Smooth muscle cell (in vitro differentiated cells): ENCODE measurements around the gene GRAMD1B. TPM values are rescaled to one million over a fixed set of nuclear protein-coding genes. Genes with fewer than 3 reads are reported as not detected.

ENCODE experiments used
- DNase-seq: peaks from one replicate; lab custom pipeline; 2025; ENCODE audit not compliant: unreplicated experiment; lab: John Stamatoyannopoulos, UW
- H2AFZ ChIP-seq: fragments of 200-600 bp; sonication (generic); 2 replicates; pipeline ENCODE4 v1.6.0; 2016; ENCODE audit warnings: antibody characterized with exemption, low read depth, mild to moderate bottlenecking
- H3F3A ChIP-seq: fragments of 200-600 bp; sonication (generic); 2 replicates; pipeline ENCODE4 v1.6.0; 2017; ENCODE audit warnings: antibody characterized with exemption, low read depth
- H3K27ac ChIP-seq: fragments of 200-600 bp; sonication (generic); 2 replicates; pipeline ENCODE4 v1.5.1; 2016; ENCODE audit warnings: low read depth, mild to moderate bottlenecking
- H3K27me3 ChIP-seq: fragments of 200-600 bp; sonication (generic); 2 replicates; pipeline ENCODE4 v1.6.1; 2016; ENCODE audit warnings: low read depth, mild to moderate bottlenecking
- H3K36me3 ChIP-seq: fragments of 200-600 bp; sonication (generic); 2 replicates; pipeline ENCODE4 v1.5.1; 2016; ENCODE audit warnings: low read depth
- H3K4me1 ChIP-seq: fragments of 200-600 bp; sonication (generic); 2 replicates; pipeline ENCODE4 v1.5.1; 2016; ENCODE audit warnings: low read depth
- H3K4me2 ChIP-seq: fragments of 200-600 bp; sonication (generic); 2 replicates; pipeline ENCODE4 v1.6.0; 2016; ENCODE audit warnings: mild to moderate bottlenecking
- H3K4me3 ChIP-seq: fragments of 200-600 bp; sonication (generic); 2 replicates; pipeline ENCODE4 v1.5.1; 2016; ENCODE audit warnings: mild to moderate bottlenecking
- H3K79me2 ChIP-seq: fragments of 200-600 bp; sonication (generic); 2 replicates; pipeline ENCODE4 v1.6.0; 2016; ENCODE audit warnings: low read depth, mild to moderate bottlenecking
- H3K9ac ChIP-seq: fragments of 200-600 bp; sonication (generic); 2 replicates; pipeline ENCODE4 v1.6.0; 2016; ENCODE audit warnings: low read depth
- H3K9me3 ChIP-seq: fragments of 200-600 bp; sonication (generic); replicated peaks from 2 replicates; pipeline ENCODE4 v1.5.1; 2016; ENCODE audit warnings: low read depth
- H4K20me1 ChIP-seq: fragments of 200-600 bp; sonication (generic); 2 replicates; pipeline ENCODE4 v1.6.0; 2016; ENCODE audit warnings: low read depth
- CTCF ChIP-seq: fragments of 200-600 bp; sonication (generic); IDR thresholded peaks from 2 replicates; pipeline ENCODE4 v1.5.1; 2017; ENCODE audit warnings: borderline replicate concordance, mild to moderate bottlenecking, antibody characterized with exemption; ENCODE audit not compliant: insufficient read depth, poor library complexity, severe bottlenecking
- WGBS: methylation state at CpG from one replicate; pipeline ENCODE4 v1.1.7; 2016; ENCODE audit warnings: low lambda C conversion rate; 5-methylcytosine and 5-hydroxymethylcytosine counted together
- polyA plus RNA-seq: library from polyadenylated mRNA; unstranded; fragments of >200 nt; fragmentation: Nextera tagmentation; extraction: Ambion mirVana; gene quantifications from 2 replicates; pipeline ENCODE4 v1.2.1, GENCODE V29; 2016
- total RNA-seq: library from RNA; depleted of rRNA; stranded (reverse); fragments of >200 nt; gene quantifications from 2 replicates; pipeline ENCODE4 v1.2.3, GENCODE V29; 2014

Gene GRAMD1B
- total and polyA plus RNA-seq, 2 experiments from 2014 or later: 2.4 to 3.4 TPM

- H4K20me1 ChIP-seq: no peaks in the 10 kb centered on the region
- H3K27me3 ChIP-seq: no peaks in the 10 kb centered on the region
- DNase-seq: no peak
- H3F3A ChIP-seq: peaks cover 9% of the 10 kb centered on the region
- WGBS: 36% methylated on average over 3 of the region's 3 CpGs
- no peaks in the 10 kb centered on the region for H3K4me1 ChIP-seq
- H3K79me2 ChIP-seq: no peaks in the 10 kb centered on the region
- no peak for TF ChIP-seq CTCF
- no peak overlapping the region for H3K9ac ChIP-seq
- H3K4me3 ChIP-seq: no peak overlapping the region
- no peaks in the 10 kb centered on the region for H3K9me3 ChIP-seq
- peak overlapping the region; percentile 69 for H3K27ac ChIP-seq
- no peak overlapping the region for H2AFZ ChIP-seq
- H3K36me3 ChIP-seq: no peaks in the 10 kb centered on the region
- peak overlapping the region; percentile 64 for H3K4me2 ChIP-seq
Observed at GRCh38 chr11:123450623-123451022, 20.6 kb downstream of the GRAMD1B start.

- WGBS: 63% methylated on average over 5 of the region's 5 CpGs
- no peaks in the 10 kb centered on the region for H3K79me2 ChIP-seq
Observed at GRCh38 chr11:123451183-123451781, 21.2 kb downstream of the GRAMD1B start.

GRCh38 chr11:123452794-123453193, 22.7 kb downstream of the GRAMD1B start:
- H4K20me1 ChIP-seq: no peaks in the 10 kb centered on the region
- H3K79me2 ChIP-seq: no peaks in the 10 kb centered on the region
- H3K27ac ChIP-seq: no peak overlapping the region
- H3K27me3 ChIP-seq: no peaks in the 10 kb centered on the region
- no peak overlapping the region for H3K4me3 ChIP-seq
- WGBS: 100% methylated on average over 1 of the region's 1 CpG
- DNase-seq: no peak
- no peak overlapping the region for H3K9ac ChIP-seq
- H3K4me2 ChIP-seq: no peak overlapping the region
- TF ChIP-seq CTCF: no peak
- H3K9me3 ChIP-seq: no peaks in the 10 kb centered on the region
- H2AFZ ChIP-seq: no peak overlapping the region
- no peaks in the 10 kb centered on the region for H3K36me3 ChIP-seq
- H3F3A ChIP-seq: peaks cover 9% of the 10 kb centered on the region
- no peaks in the 10 kb centered on the region for H3K4me1 ChIP-seq

More at GRCh38 chr11:123451183-123451781, 21.2 kb downstream of the GRAMD1B start:
- Histone ChIP-seq H3K4me3 (no peak overlapping the region), H3K27me3 (no peaks in the 10 kb centered on the region), H2AFZ (no peak overlapping the region), H3K9ac (no peak overlapping the region), H3F3A (peaks cover 9% of the 10 kb centered on the region), H3K4me1 (no peaks in the 10 kb centered on the region), H3K36me3 (no peaks in the 10 kb centered on the region), H3K27ac (peak overlapping the region; percentile 21), H3K9me3 (no peaks in the 10 kb centered on the region), H3K4me2 (peak overlapping the region; percentile 64), H4K20me1 (no peaks in the 10 kb centered on the region)
- DNase-seq: no peak
- no peak for TF ChIP-seq CTCF

GRCh38 chr11:123454060-123454651, 24.1 kb downstream of the GRAMD1B start:
- Histone ChIP-seq H3K79me2 (no peaks in the 10 kb centered on the region), H2AFZ (no peak overlapping the region), H4K20me1 (no peaks in the 10 kb centered on the region), H3F3A (peaks cover 9% of the 10 kb centered on the region), H3K27me3 (no peaks in the 10 kb centered on the region), H3K36me3 (no peaks in the 10 kb centered on the region), H3K4me3 (no peak overlapping the region), H3K9me3 (no peaks in the 10 kb centered on the region), H3K9ac (no peak overlapping the region), H3K27ac (no peak overlapping the region), H3K4me1 (no peaks in the 10 kb centered on the region), H3K4me2 (peak overlapping the region; percentile 12)
- no peak for TF ChIP-seq CTCF
- DNase-seq: no peak
- 25% methylated on average over 7 of the region's 7 CpGs for WGBS
